B cell (primary cell): ENCODE data around the gene DLG2.

ENCODE experiments used
- CTCF ChIP-seq: fragments of 200-600 bp; IDR thresholded peaks from one replicate; pipeline ENCODE4 v1.8.0; 2022; ENCODE audit warnings: antibody characterized with exemption, mild to moderate bottlenecking
- EZH2 ChIP-seq: IDR thresholded peaks from 2 replicates; pipeline ENCODE4 v1.6.1; 2012; ENCODE audit warnings: borderline replicate concordance, low read depth, mild to moderate bottlenecking, moderate library complexity, low read length; ENCODE audit not compliant: insufficient read depth, poor library complexity, severe bottlenecking

GRCh38 chr11:83764643-83765042, 1862.5 kb downstream of the DLG2 start:
- TF ChIP-seq CTCF (no peak), EZH2 (no peak)
